ENCODE data around the gene MKRN2. TPM values are rescaled to one million over a fixed set of nuclear protein-coding genes. Genes with fewer than 3 reads are reported as not detected.

The MKRN2 gene
- polyA plus RNA-seq, 2 of the 4 experiments (the other 2 are of a cell fraction): 19.0 to 34.3 TPM

DNA sequence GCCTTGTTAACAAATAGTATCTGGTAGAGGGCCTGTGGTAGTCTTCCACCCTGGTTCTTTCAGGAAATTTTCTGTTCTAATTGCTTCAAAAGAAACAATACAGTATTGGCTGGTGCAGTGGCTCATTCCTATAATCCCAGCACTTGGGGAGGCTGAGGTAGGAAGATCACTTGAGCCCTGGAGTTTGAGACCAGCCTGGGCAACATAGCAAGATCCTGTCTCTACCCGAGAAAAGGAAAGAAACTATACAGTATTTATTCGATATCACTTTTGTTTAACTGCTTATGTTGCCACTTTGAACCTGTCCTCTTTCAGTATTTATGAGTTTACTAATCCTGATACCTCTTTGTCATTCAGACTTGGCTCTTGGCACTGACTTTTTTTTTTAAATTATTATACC lies 4.5 kb downstream of the MKRN2 start (continued):
- TF ChIP-seq, protein P1, sequence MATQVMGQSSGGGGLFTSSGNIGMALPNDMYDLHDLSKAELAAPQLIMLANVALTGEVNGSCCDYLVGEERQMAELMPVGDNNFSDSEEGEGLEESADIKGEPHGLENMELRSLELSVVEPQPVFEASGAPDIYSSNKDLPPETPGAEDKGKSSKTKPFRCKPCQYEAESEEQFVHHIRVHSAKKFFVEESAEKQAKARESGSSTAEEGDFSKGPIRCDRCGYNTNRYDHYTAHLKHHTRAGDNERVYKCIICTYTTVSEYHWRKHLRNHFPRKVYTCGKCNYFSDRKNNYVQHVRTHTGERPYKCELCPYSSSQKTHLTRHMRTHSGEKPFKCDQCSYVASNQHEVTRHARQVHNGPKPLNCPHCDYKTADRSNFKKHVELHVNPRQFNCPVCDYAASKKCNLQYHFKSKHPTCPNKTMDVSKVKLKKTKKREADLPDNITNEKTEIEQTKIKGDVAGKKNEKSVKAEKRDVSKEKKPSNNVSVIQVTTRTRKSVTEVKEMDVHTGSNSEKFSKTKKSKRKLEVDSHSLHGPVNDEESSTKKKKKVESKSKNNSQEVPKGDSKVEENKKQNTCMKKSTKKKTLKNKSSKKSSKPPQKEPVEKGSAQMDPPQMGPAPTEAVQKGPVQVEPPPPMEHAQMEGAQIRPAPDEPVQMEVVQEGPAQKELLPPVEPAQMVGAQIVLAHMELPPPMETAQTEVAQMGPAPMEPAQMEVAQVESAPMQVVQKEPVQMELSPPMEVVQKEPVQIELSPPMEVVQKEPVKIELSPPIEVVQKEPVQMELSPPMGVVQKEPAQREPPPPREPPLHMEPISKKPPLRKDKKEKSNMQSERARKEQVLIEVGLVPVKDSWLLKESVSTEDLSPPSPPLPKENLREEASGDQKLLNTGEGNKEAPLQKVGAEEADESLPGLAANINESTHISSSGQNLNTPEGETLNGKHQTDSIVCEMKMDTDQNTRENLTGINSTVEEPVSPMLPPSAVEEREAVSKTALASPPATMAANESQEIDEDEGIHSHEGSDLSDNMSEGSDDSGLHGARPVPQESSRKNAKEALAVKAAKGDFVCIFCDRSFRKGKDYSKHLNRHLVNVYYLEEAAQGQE (IDR thresholded peaks at IDR 0.05): no peak

DNA sequence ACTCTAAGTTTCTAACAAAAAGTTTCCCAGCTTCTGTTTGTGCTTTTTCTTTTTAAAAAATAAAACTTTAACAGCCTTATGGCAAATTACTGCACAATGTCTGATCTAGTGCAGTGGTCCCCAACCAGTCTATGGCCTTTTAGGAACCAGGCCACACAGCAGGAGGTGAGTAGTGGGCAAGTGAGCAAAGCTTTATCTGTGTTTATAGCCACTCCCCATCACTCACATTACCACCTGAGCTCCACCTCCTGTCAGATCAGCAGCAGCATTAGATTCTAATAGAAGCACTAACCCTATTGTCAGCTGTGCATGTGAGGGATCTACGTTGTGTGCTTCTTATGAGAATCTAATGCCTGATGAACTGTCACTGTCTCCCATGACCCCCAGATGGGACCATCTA lies 5.6 kb downstream of the MKRN2 start:
- Histone ChIP-seq H3K9me3 (peaks cover 5% of the 10 kb centered on the region; the same call in 2 of the 3 replicates), H3K4me1 (peaks cover 28% of the 10 kb centered on the region), H3K4me2 (no peak overlapping the region), H3K27ac (no peak overlapping the region), H3K4me3 (no peak overlapping the region)
- no peak for DNase-seq (ENCODE audit: low read depth in 1 of 2, low spot score in 1 of 2)
- no peak for TF ChIP-seq BHLHE40 (IDR thresholded peaks at IDR 0.05; ENCODE audit: low read depth, low read length)
- no peak for TF ChIP-seq FOSB (CRISPR knock-in tag; IDR thresholded peaks at IDR 0.05)
- TF ChIP-seq NPAS2 (CRISPR knock-in tag; IDR thresholded peaks at IDR 0.05; ENCODE audit: borderline replicate concordance): no peak
- TF ChIP-seq ZSCAN20 (CRISPR knock-in tag; IDR thresholded peaks at IDR 0.05): no peak
- TF ChIP-seq, protein P2, sequence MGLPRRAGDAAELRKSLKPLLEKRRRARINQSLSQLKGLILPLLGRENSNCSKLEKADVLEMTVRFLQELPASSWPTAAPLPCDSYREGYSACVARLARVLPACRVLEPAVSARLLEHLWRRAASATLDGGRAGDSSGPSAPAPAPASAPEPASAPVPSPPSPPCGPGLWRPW (IDR thresholded peaks at IDR 0.05): no peak
- no peak for TF ChIP-seq FOXS1 (CRISPR knock-in tag; IDR thresholded peaks at IDR 0.05)
- TF ChIP-seq EHMT2 (IDR thresholded peaks at IDR 0.05; ENCODE audit: low read depth): no peak
- TF ChIP-seq GATA3 (IDR thresholded peaks at IDR 0.05; ENCODE audit: borderline replicate concordance): no peak
- no peak for TF ChIP-seq RFX5 (IDR thresholded peaks at IDR 0.05)
- TF ChIP-seq, protein P3, sequence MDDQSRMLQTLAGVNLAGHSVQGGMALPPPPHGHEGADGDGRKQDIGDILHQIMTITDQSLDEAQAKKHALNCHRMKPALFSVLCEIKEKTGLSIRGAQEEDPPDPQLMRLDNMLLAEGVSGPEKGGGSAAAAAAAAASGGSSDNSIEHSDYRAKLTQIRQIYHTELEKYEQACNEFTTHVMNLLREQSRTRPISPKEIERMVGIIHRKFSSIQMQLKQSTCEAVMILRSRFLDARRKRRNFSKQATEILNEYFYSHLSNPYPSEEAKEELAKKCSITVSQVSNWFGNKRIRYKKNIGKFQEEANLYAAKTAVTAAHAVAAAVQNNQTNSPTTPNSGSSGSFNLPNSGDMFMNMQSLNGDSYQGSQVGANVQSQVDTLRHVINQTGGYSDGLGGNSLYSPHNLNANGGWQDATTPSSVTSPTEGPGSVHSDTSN (IDR thresholded peaks at IDR 0.05): no peak
- TF ChIP-seq, protein P4, sequence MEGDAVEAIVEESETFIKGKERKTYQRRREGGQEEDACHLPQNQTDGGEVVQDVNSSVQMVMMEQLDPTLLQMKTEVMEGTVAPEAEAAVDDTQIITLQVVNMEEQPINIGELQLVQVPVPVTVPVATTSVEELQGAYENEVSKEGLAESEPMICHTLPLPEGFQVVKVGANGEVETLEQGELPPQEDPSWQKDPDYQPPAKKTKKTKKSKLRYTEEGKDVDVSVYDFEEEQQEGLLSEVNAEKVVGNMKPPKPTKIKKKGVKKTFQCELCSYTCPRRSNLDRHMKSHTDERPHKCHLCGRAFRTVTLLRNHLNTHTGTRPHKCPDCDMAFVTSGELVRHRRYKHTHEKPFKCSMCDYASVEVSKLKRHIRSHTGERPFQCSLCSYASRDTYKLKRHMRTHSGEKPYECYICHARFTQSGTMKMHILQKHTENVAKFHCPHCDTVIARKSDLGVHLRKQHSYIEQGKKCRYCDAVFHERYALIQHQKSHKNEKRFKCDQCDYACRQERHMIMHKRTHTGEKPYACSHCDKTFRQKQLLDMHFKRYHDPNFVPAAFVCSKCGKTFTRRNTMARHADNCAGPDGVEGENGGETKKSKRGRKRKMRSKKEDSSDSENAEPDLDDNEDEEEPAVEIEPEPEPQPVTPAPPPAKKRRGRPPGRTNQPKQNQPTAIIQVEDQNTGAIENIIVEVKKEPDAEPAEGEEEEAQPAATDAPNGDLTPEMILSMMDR (IDR thresholded peaks at IDR 0.05): no peak
- no peak for TF ChIP-seq HOXB5 (CRISPR knock-in tag; IDR thresholded peaks at IDR 0.05)
- TF ChIP-seq, protein P5, sequence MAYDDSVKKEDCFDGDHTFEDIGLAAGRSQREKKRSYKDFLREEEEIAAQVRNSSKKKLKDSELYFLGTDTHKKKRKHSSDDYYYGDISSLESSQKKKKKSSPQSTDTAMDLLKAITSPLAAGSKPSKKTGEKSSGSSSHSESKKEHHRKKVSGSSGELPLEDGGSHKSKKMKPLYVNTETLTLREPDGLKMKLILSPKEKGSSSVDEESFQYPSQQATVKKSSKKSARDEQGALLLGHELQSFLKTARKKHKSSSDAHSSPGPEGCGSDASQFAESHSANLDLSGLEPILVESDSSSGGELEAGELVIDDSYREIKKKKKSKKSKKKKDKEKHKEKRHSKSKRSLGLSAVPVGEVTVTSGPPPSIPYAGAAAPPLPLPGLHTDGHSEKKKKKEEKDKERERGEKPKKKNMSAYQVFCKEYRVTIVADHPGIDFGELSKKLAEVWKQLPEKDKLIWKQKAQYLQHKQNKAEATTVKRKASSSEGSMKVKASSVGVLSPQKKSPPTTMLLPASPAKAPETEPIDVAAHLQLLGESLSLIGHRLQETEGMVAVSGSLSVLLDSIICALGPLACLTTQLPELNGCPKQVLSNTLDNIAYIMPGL (CRISPR knock-in tag; IDR thresholded peaks at IDR 0.05; ENCODE audit: borderline replicate concordance): no peak
- TF ChIP-seq HEYL (CRISPR knock-in tag; IDR thresholded peaks at IDR 0.05): no peak
- TF ChIP-seq CBX8 (IDR thresholded peaks at IDR 0.05): no peak
- TF ChIP-seq, protein P6, sequence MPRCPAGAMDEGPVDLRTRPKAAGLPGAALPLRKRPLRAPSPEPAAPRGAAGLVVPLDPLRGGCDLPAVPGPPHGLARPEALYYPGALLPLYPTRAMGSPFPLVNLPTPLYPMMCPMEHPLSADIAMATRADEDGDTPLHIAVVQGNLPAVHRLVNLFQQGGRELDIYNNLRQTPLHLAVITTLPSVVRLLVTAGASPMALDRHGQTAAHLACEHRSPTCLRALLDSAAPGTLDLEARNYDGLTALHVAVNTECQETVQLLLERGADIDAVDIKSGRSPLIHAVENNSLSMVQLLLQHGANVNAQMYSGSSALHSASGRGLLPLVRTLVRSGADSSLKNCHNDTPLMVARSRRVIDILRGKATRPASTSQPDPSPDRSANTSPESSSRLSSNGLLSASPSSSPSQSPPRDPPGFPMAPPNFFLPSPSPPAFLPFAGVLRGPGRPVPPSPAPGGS (IDR thresholded peaks at IDR 0.05): no peak
- TF ChIP-seq JUN (IDR thresholded peaks at IDR 0.05): no peak
- no peak for TF ChIP-seq EHF (CRISPR knock-in tag; IDR thresholded peaks at IDR 0.05)
- TF ChIP-seq KDM5A (IDR thresholded peaks at IDR 0.05): no peak
- TF ChIP-seq CHD4 (IDR thresholded peaks at IDR 0.05; ENCODE audit: borderline replicate concordance): no peak
- FAIRE-seq: no peak
- ChIA-PET CTCF (interaction anchor here (1.2 to 1.6 kb wide), 5 partner anchors 13 to 158 kb away, joined by 3 to 6 read pairs (median 5); no protein-coding TSS in a partner anchor), POLR2A (interaction anchor here (1.2 kb wide), 1 partner anchor 8 kb away, joined by 5 read pairs; no protein-coding TSS in a partner anchor)
- 73% methylated on average over 1 of the region's 1 CpG for WGBS (ENCODE audit: missing lambda C conversion rate)
- ATAC-seq: no peak

All from A549 (cell line).